Fibroblast of pulmonary artery (primary cell): ENCODE results near the gene NXT1.

Source experiments
- DNase-seq: peaks from one replicate; pipeline ENCODE4 v3.0.0-alpha.2; 2010; ENCODE audit warnings: low read depth
- H3K4me3 ChIP-seq: replicated peaks from 2 replicates; pipeline ENCODE4 v1.5.1; 2011; ENCODE audit warnings: low read depth, mild to moderate bottlenecking, control low read depth, low read length, moderate library complexity
- CTCF ChIP-seq: IDR thresholded peaks from 2 replicates; pipeline ENCODE4 v1.5.1; 2011; ENCODE audit warnings: mild to moderate bottlenecking, control low read depth, low read length, inconsistent platforms; ENCODE audit errors: missing control alignments

Gene NXT1

GRCh38 chr20:23360531-23360930 is 9.9 kb downstream of the NXT1 start:
- DNase-seq = no peak
- no peak for TF ChIP-seq CTCF
- H3K4me3 ChIP-seq = no peak overlapping the region

- peak overlapping the region; percentile 66 for H3K4me3 ChIP-seq
- no peak for TF ChIP-seq CTCF
- DNase-seq = peak; percentile 46
These were observed 10.5 kb downstream of the NXT1 start for GRCh38 chr20:23361119-23361475.

DNA sequence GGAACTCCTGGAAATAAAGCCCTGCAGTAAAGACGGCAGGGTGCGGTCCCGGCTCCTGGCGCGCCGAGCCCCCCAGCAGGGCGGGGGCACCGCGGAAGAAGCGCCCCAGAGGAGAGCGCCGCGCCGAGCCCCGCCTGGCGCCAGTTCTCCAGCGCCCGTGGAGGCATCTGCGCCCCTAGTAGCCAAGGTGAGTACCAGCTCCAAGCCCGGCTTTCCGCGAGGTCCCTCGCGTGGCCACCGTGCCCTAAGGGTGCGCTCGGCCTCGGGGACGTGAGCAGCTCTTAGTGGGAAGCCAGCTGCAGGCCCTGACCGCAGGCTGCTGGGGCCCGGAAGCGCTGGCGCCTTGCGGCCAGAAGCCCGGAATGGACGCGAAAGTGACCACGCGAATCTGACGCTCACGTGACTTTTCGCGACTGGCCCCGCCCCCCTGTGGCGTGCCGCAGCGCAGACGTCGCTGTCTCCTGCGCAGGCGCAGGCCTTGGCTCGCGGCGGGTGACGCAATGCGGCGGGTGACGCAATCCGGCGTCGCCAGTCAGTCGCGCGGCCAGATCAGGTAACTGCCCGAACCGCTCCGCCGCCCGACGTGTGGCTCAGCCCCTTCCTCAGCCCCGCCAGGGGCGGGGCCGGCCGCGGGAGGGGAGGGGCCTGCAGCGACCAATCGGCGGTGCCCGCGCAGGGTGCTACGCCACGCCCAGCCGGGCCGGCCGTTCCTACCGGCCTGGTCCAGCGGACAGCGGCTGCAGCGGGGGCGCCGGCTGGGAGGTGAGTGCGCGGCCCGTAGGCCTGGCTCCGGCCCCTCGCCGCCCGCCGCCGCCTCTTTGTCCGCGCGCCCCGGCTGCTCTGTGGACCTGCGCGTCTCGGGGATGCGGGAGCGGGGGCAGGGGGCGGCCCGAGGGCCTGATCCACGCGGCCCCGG is 11.1 kb downstream of the NXT1 start, which contains the start of gene GZF1:
Gene GZF1 (plus strand): TSS at position 707 of the 916 bp plus-strand sequence. CDS start 2,202 bp downstream, outside the sequence.
- TF ChIP-seq CTCF = no peak
- peak within 1 kb of the TSS; percentile 78 for H3K4me3 ChIP-seq
- DNase-seq = peak; percentile 99

DNA sequence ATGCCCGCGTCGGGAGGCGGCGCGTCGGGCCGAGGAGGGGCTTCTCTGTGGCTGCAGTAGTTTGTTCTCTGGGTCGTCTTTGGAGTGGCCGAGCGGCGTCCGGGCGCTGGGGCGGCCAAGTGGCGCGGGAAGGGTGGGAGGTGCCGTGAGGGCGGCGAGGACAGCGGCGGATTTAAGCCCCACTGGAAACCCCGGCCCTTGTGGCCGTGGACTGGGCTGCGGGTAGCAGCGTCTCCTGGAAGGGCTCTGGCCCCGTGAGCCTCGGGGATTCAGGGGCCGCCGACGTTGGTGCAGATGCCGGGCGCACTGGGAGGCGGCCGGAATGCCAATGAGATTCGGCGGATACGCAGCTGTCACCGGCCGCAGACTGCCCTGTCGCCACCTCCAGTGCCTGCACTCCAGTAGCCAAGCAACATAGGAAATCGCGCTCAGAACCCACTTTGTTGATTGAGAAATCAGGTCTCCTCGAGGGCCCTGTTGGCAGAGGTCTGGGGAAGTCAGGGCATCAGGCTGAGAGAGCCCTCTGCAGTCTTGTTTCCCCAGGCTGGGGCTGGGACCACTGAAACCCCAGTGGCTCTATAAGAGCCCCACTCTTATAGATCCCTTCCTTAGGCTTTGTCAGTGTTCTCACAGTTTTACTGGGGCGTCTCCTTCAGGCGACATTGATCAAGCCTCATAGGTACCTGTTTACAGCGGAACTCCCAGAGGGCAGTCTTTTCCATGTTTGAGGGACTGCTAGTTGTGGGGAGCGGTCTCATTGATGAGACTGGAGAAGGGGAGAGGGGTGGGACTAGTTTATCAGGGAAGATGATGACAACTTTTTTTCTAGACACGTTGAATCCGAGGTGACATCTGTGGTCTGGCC is 12.0 kb downstream of the NXT1 start:
- H3K4me3 ChIP-seq = peak overlapping the region; percentile 78
- peak; percentile 34 for DNase-seq
- no peak for TF ChIP-seq CTCF

GRCh38 chr20:23363257-23363649 is 12.7 kb downstream of the NXT1 start:
- TF ChIP-seq CTCF = no peak
- H3K4me3 ChIP-seq = peak overlapping the region; percentile 78
- DNase-seq = no peak

DNA sequence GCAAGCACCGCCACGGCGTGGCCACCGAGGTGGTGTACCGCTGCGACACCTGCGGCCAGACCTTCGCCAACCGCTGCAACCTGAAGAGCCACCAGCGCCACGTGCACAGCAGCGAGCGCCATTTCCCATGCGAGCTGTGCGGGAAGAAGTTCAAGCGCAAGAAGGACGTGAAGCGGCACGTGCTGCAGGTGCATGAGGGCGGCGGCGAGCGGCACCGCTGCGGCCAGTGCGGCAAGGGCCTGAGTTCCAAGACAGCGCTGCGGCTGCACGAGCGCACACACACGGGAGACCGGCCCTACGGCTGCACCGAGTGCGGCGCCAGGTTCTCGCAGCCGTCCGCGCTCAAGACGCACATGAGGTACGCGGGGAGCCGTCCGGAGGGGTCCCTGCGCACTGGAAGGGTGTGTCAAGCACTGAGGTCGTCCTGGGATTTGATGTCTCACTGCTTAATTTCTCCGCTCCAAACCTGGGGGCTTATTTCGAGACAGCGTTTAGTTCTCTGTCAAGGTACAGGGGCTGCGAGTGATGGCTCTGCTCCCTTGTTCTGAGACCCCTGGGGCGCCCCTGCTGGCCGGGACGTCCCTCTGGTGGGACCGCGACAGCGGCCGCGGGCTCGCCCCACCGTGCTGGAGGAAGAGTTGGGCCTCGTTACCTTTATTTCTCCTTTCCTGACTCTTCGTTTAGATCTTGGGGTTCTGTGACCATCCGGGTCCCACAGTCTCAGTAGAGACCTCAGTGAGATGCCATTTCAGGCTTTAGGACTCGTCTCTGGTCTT is 15.0 kb downstream of the NXT1 start:
- no peak overlapping the region for H3K4me3 ChIP-seq
- TF ChIP-seq CTCF = no peak
- no peak for DNase-seq
